OCI-LY1 (cell line): ENCODE measurements around the gene TSNAX.

ENCODE experiments used
- H2AFZ ChIP-seq: fragments of 200-600 bp; sonication (generic), shearing (Covaris generic); 2 replicates; pipeline ENCODE4 v1.6.0; 2014; ENCODE audit warnings: antibody characterized with exemption, mild to moderate bottlenecking, low read length
- H3F3A ChIP-seq: fragments of 200-600 bp; sonication (generic), shearing (Covaris generic); 2 replicates; pipeline ENCODE4 v1.6.0; 2014; ENCODE audit warnings: mild to moderate bottlenecking, antibody characterized with exemption, low read length, moderate library complexity; ENCODE audit not compliant: insufficient read depth
- H3K27ac ChIP-seq: fragments of 200-600 bp; sonication (generic); 2 replicates; pipeline ENCODE4 v1.5.1; 2014; ENCODE audit warnings: low read length, mixed run types, mild to moderate bottlenecking, low read depth; ENCODE audit not compliant: poor library complexity, severe bottlenecking
- H3K27me3 ChIP-seq: fragments of 200-600 bp; sonication (generic); 2 replicates; pipeline ENCODE4 v1.6.0; 2014; ENCODE audit warnings: antibody characterized with exemption, mild to moderate bottlenecking, low read length, moderate library complexity; ENCODE audit not compliant: insufficient read depth
- H3K36me3 ChIP-seq: fragments of 200-600 bp; sonication (generic); 2 replicates; pipeline ENCODE4 v1.6.1; 2014; ENCODE audit warnings: mild to moderate bottlenecking, antibody characterized with exemption, low read length, moderate library complexity, mixed read lengths; ENCODE audit not compliant: insufficient read depth
- H3K4me1 ChIP-seq: fragments of 200-600 bp; sonication (generic); 2 replicates; pipeline ENCODE4 v1.5.1; 2014; ENCODE audit warnings: mild to moderate bottlenecking, low read length, moderate library complexity; ENCODE audit not compliant: insufficient read depth, severe bottlenecking
- H3K4me2 ChIP-seq: fragments of 200-600 bp; sonication (generic), shearing (Covaris generic); 2 replicates; pipeline ENCODE4 v1.6.1; 2014; ENCODE audit warnings: low read length
- H3K4me3 ChIP-seq: fragments of 200-600 bp; sonication (generic); 2 replicates; pipeline ENCODE4 v1.5.1; 2014; ENCODE audit warnings: low read length, low read depth, mild to moderate bottlenecking, mixed read lengths; ENCODE audit not compliant: poor library complexity, severe bottlenecking
- H3K79me2 ChIP-seq: fragments of 200-600 bp; shearing (Covaris generic); 2 replicates; pipeline ENCODE4 v1.6.1; 2016; ENCODE audit warnings: mixed run types, low read length, mixed read lengths; ENCODE audit not compliant: insufficient read depth
- H3K9ac ChIP-seq: fragments of 200-600 bp; sonication (generic), shearing (Covaris generic); 2 replicates; pipeline ENCODE4 v1.6.1; 2014; ENCODE audit warnings: mild to moderate bottlenecking, low read length, mixed read lengths
- H3K9me2 ChIP-seq: fragments of 200-600 bp; sonication (generic), shearing (Covaris generic); 2 replicates; pipeline ENCODE4 v1.6.1; 2014; ENCODE audit warnings: low read depth, mild to moderate bottlenecking, low read length, mixed read lengths
- H3K9me3 ChIP-seq: fragments of 200-600 bp; shearing (Covaris generic); 2 replicates; pipeline ENCODE4 v1.6.1; 2014; ENCODE audit warnings: low read length, mixed read lengths
- H4K20me1 ChIP-seq: fragments of 200-600 bp; sonication (generic), shearing (Covaris generic); 2 replicates; pipeline ENCODE4 v1.6.0; 2016; ENCODE audit warnings: mild to moderate bottlenecking, low read length; ENCODE audit not compliant: insufficient read depth
- EZH2 ChIP-seq: fragments of 200-600 bp; sonication (generic), shearing (Covaris generic); IDR thresholded peaks from 2 replicates; pipeline ENCODE4 v1.8.0; 2017; ENCODE audit warnings: borderline replicate concordance, mixed run types, mild to moderate bottlenecking, antibody characterized with exemption, low read length, moderate library complexity, mixed read lengths
- TF ChIP-seq, protein P1 (sequence below): fragments of 200-600 bp; sonication (generic), shearing (Covaris generic); IDR thresholded peaks from 2 replicates; pipeline ENCODE4 v1.5.1; 2017; ENCODE audit warnings: mild to moderate bottlenecking, antibody characterized with exemption, low read length, moderate library complexity, mixed read lengths

Gene TSNAX

DNA sequence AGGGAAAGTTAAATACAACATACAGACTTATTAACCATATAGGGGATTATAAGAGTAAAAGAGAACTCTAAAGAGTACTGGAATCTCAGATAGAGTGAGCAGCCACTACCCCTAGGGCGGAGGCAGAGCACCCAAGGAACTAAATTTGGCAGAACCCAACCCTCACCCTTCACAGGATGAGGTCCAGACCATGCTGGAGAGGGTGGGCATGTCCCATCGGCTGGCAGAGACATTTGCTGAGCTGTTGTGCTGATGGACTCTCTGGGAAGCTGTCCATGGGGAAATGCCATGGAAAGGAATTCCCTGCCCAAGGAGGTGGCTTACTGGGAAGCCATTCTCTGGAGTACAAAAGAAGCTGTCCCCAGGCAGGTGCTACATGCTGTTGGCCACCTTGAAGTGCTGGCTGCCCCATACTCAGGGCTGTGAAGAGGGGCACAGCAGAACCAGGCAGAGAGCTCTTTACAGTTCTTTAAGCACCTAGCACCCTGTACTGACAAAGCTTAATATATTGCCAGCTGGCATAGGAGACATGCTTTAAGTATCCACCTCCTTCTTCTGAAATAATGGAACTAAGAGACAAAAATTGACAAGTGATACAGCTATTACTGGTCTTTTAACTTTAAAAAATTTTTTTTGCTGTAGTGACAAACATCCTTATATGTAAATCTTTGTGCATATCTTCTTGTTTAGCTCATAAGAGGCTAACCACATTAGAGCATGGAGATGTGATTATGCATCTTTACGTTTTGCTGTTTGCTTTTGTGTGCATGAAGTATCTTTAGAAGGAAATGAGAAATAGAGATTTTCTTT, 29.6 kb downstream of the TSNAX start:
- TF ChIP-seq EZH2 = no peak
- TF ChIP-seq, protein P1, sequence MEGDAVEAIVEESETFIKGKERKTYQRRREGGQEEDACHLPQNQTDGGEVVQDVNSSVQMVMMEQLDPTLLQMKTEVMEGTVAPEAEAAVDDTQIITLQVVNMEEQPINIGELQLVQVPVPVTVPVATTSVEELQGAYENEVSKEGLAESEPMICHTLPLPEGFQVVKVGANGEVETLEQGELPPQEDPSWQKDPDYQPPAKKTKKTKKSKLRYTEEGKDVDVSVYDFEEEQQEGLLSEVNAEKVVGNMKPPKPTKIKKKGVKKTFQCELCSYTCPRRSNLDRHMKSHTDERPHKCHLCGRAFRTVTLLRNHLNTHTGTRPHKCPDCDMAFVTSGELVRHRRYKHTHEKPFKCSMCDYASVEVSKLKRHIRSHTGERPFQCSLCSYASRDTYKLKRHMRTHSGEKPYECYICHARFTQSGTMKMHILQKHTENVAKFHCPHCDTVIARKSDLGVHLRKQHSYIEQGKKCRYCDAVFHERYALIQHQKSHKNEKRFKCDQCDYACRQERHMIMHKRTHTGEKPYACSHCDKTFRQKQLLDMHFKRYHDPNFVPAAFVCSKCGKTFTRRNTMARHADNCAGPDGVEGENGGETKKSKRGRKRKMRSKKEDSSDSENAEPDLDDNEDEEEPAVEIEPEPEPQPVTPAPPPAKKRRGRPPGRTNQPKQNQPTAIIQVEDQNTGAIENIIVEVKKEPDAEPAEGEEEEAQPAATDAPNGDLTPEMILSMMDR = no peak
- no peaks in the 10 kb centered on the region for H3K79me2 ChIP-seq
- no peaks in the 10 kb centered on the region for H3K9me2 ChIP-seq
- no peaks in the 10 kb centered on the region for H3F3A ChIP-seq
- no peaks in the 10 kb centered on the region for H3K4me1 ChIP-seq
- H3K36me3 ChIP-seq = peaks cover 12% of the 10 kb centered on the region
- no peak overlapping the region for H3K4me3 ChIP-seq
- no peaks in the 10 kb centered on the region for H4K20me1 ChIP-seq
- H3K4me2 ChIP-seq = no peak overlapping the region
- H3K9ac ChIP-seq = no peak overlapping the region
- no peak overlapping the region for H2AFZ ChIP-seq
- H3K27ac ChIP-seq = no peak overlapping the region
- H3K27me3 ChIP-seq = no peaks in the 10 kb centered on the region
- H3K9me3 ChIP-seq = no peaks in the 10 kb centered on the region

DNA sequence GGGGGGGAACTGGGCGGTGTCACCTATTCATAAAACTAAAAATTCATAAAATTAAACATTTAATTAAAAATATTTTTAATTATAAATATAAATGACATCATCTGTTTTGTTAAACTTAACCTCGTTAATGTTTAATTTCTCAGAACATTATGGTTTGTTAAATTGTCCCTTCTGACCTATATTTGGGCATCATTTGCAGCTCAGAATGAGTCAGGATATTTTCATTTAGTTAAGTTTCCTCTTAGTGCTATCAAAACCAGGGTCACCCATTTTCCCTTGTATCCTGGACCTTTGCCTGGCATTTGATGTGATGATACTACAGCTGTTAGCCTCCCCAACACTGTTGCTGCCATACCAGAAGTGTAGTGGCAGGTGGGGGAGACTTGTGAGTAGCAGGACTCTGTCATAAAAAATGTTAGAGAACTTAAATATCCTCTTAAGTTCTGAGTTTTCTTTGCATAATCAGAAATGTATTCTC, 30.3 kb downstream of the TSNAX start:
- H3K4me2 ChIP-seq = no peak overlapping the region
- H3K27me3 ChIP-seq = no peaks in the 10 kb centered on the region
- TF ChIP-seq EZH2 = no peak
- TF ChIP-seq, protein P1 = no peak
- H2AFZ ChIP-seq = no peak overlapping the region
- H3K79me2 ChIP-seq = no peaks in the 10 kb centered on the region
- H3F3A ChIP-seq = no peaks in the 10 kb centered on the region
- H3K4me3 ChIP-seq = no peak overlapping the region
- no peak overlapping the region for H3K27ac ChIP-seq
- H3K9me3 ChIP-seq = no peaks in the 10 kb centered on the region
- H3K4me1 ChIP-seq = no peaks in the 10 kb centered on the region
- peaks cover 18% of the 10 kb centered on the region for H3K36me3 ChIP-seq
- H4K20me1 ChIP-seq = no peaks in the 10 kb centered on the region
- no peaks in the 10 kb centered on the region for H3K9me2 ChIP-seq
- H3K9ac ChIP-seq = no peak overlapping the region

DNA sequence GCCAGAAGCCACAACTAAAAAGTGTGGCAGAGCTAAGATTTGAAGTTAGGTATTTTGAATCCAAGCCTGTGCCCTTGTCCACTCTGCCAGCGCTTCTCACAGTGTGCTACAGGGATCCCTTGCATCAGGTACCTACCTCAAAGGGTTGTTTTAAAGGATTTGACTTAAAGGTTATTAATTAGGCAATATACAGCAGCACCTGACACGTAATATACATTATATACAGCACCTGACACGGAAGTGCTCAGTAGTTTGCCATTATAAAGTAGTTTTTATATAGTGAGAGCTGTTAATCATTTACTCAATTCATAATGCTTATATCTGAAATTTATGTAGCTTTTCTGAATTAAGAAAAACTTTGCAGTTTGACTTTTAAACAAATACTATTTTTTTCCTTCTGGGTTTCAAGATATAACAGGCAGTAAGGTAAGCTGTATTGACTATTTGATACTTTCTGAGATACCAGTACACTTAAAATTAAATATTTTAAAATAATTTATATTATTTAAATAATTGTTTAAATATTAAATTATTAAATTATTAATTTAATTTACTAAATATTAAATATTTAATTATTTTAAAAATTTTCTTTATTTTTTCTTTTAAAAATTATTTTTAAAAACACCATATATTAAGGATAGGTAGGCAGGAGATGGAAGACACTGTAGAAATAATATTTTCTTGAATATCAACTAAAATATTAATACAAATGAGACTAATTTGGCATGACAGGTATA, 33.3 kb downstream of the TSNAX start:
- Histone ChIP-seq H3K9me2 (no peaks in the 10 kb centered on the region), H3K27ac (no peak overlapping the region), H3K9me3 (no peaks in the 10 kb centered on the region), H4K20me1 (no peaks in the 10 kb centered on the region), H3K27me3 (no peaks in the 10 kb centered on the region), H3K4me3 (no peak overlapping the region), H3K9ac (no peak overlapping the region), H3K36me3 (peaks cover 36% of the 10 kb centered on the region), H2AFZ (no peak overlapping the region), H3F3A (no peaks in the 10 kb centered on the region), H3K4me1 (no peaks in the 10 kb centered on the region), H3K4me2 (no peak overlapping the region), H3K79me2 (no peaks in the 10 kb centered on the region)
- TF ChIP-seq, protein P1 = no peak
- TF ChIP-seq EZH2 = no peak
